ENCODE measurements around the gene GHDC.

GRCh38 chr17:42171831-42172230 is 22.5 kb downstream of the GHDC start:
- peak in 1 of 2 donors; percentile 25 for TF ChIP-seq CTCF (conservative IDR thresholded peaks at IDR 0.05 in 1 of 2, IDR thresholded peaks at IDR 0.05 in 1 of 2; ENCODE audit: extremely low read depth in 1 of 2, insufficient read depth in 1 of 2, low read depth in 1 of 2, low read length in 2 of 2)
- TF ChIP-seq EZH2 (IDR thresholded peaks at IDR 0.05; ENCODE audit: borderline replicate concordance, low read length): no peak

Measured in mammary epithelial cell (primary cell).